Left ventricle myocardium inferior (tissue), 1 donor: ENCODE measurements around the gene PPARD. TPM values are rescaled to one million over a fixed set of nuclear protein-coding genes. Genes with fewer than 3 reads are reported as not detected.

ENCODE experiments used
- DNase-seq: peaks from one replicate; pipeline ENCODE4 v3.0.0-alpha.2; 2020
- H3K27ac ChIP-seq: fragments of 200-600 bp; replicated peaks from 2 replicates; pipeline ENCODE4 v1.8.0; 2021
- H3K27me3 ChIP-seq: fragments of 200-600 bp; 2 replicates; pipeline ENCODE4 v1.8.0; 2021; ENCODE audit warnings: low read depth
- H3K36me3 ChIP-seq: fragments of 200-600 bp; 2 replicates; pipeline ENCODE4 v1.8.0; 2021
- H3K4me1 ChIP-seq: fragments of 200-600 bp; 2 replicates; pipeline ENCODE4 v1.8.0; 2021
- H3K4me3 ChIP-seq: fragments of 200-600 bp; 2 replicates; pipeline ENCODE4 v1.8.0; 2021; ENCODE audit warnings: mild to moderate bottlenecking, moderate library complexity
- H3K9me3 ChIP-seq: fragments of 200-600 bp; replicated peaks from 2 replicates; pipeline ENCODE4 v1.8.0; 2021
- CTCF ChIP-seq: fragments of 200-600 bp; IDR thresholded peaks from 2 replicates; pipeline ENCODE4 v1.8.0; 2021; ENCODE audit warnings: antibody characterized with exemption, mild to moderate bottlenecking, borderline replicate concordance
- intact Hi-C: fragments of 100-400 bp; cut with micrococcal nuclease; formaldehyde crosslinking; loops from one replicate; pipeline ENCODE4 v1.11.0; 2022
- total RNA-seq: library from RNA; stranded (reverse); fragmentation: NEBNext Ultra II Directional; extraction: Animal tissue kit (Norgen Biotek cat#: 25700); gene quantifications from one replicate; pipeline ENCODE4 v1.2.1, GENCODE V29; 2021
- donor health status: DM: no; HTN: yes; CAD: no; lungs with severe emphysema.

The PPARD gene
- total RNA-seq, 1 donor from 2014 or later = 14.9 TPM

- no peak for TF ChIP-seq CTCF
- H3K27me3 ChIP-seq = no peaks in the 10 kb centered on the region
- no peak overlapping the region for H3K4me3 ChIP-seq
- no peaks in the 10 kb centered on the region for H3K9me3 ChIP-seq
- H3K4me1 ChIP-seq = peaks cover 7% of the 10 kb centered on the region
- no peak overlapping the region for H3K27ac ChIP-seq
- DNase-seq = no peak
- H3K36me3 ChIP-seq = peaks cover 21% of the 10 kb centered on the region
- intact Hi-C loops = no loop called here
Measured at GRCh38 chr6:35463292-35463691, 120.9 kb downstream of the PPARD start.

- no peak overlapping the region for H3K4me3 ChIP-seq
- H3K27me3 ChIP-seq = no peaks in the 10 kb centered on the region
- peaks cover 24% of the 10 kb centered on the region for H3K36me3 ChIP-seq
- DNase-seq = no peak
- H3K9me3 ChIP-seq = no peaks in the 10 kb centered on the region
- intact Hi-C loops = no loop called here
- H3K4me1 ChIP-seq = peaks cover 30% of the 10 kb centered on the region
- no peak overlapping the region for H3K27ac ChIP-seq
- no peak for TF ChIP-seq CTCF
Measured at GRCh38 chr6:35465646-35466045, 123.3 kb downstream of the PPARD start.

GRCh38 chr6:35468181-35468979 lies 126.0 kb downstream of the PPARD start, which contains the start of gene RPL10A:
RPL10A (plus strand) TSS chr6:35468401; CDS start chr6:35468435, 34 bp downstream.
- peak within 1 kb of the TSS; percentile 78 for H3K4me3 ChIP-seq
- intact Hi-C loops = no loop called here
- H3K27ac ChIP-seq = peak within 1 kb of the TSS; percentile 85
- peak; percentile 95 for TF ChIP-seq CTCF
- H3K36me3 ChIP-seq = peaks cover 35% of the 10 kb centered on the region
- DNase-seq = peak; percentile 93
- no peaks in the 10 kb centered on the region for H3K9me3 ChIP-seq
- H3K27me3 ChIP-seq = no peaks in the 10 kb centered on the region
- peaks cover 56% of the 10 kb centered on the region for H3K4me1 ChIP-seq

GRCh38 chr6:35468980-35469750 lies 126.8 kb downstream of the PPARD start:
- Histone ChIP-seq H3K27ac (peak overlapping the region; percentile 85), H3K4me3 (peak overlapping the region; percentile 78), H3K4me1 (peaks cover 59% of the 10 kb centered on the region), H3K36me3 (peaks cover 42% of the 10 kb centered on the region), H3K9me3 (no peaks in the 10 kb centered on the region), H3K27me3 (no peaks in the 10 kb centered on the region)
- TF ChIP-seq CTCF = no peak
- intact Hi-C loops = no loop called here
- DNase-seq = no peak

- Histone ChIP-seq H3K4me3 (peak overlapping the region; percentile 78), H3K27ac (peak overlapping the region; percentile 85), H3K9me3 (no peaks in the 10 kb centered on the region), H3K36me3 (peaks cover 50% of the 10 kb centered on the region), H3K27me3 (no peaks in the 10 kb centered on the region), H3K4me1 (peaks cover 59% of the 10 kb centered on the region)
- TF ChIP-seq CTCF = no peak
- intact Hi-C loops = no loop called here
- no peak for DNase-seq
Measured at GRCh38 chr6:35469751-35470662, 127.6 kb downstream of the PPARD start.
